Body of pancreas (tissue), 4 donors: ENCODE results near the gene REG4. TPM values are rescaled to one million over a fixed set of nuclear protein-coding genes. Genes with fewer than 3 reads are reported as not detected.

Experiments
- ATAC-seq: fragments of 150-250 bp; one replicate; pipeline ENCODE4 v1.9.1; 2016
- DNase-seq, 4 donors: peaks; one replicate each; pipeline ENCODE4 v3.0.0-alpha.2; 2019
- H3K27ac ChIP-seq, 4 donors: fragments of 200-600 bp; sonication (generic); 1 replicate in 3 of 4; 2 replicates in 1 of 4; pipeline versions ENCODE4 v1.5.1 to v1.6.1; 2016 to 2019; ENCODE audit warnings: mild to moderate bottlenecking in 1 of 4, mixed read lengths in 1 of 4, moderate library complexity in 1 of 4
- H3K27me3 ChIP-seq, 2 donors: fragments of 200-600 bp; sonication (generic); one replicate each; pipeline ENCODE4 v1.6.0; 2016; ENCODE audit warnings: mild to moderate bottlenecking in 1 of 2
- H3K36me3 ChIP-seq, 2 donors: fragments of 200-600 bp; sonication (generic); replicated peaks in 1 of 2; 2 replicates each; pipeline ENCODE4 v1.5.1; 2016; ENCODE audit warnings: low read depth in 2 of 2; ENCODE audit not compliant: insufficient read depth in 1 of 2
- H3K4me1 ChIP-seq: fragments of 200-600 bp; sonication (generic); one replicate; pipeline ENCODE4 v1.6.0; 2016
- H3K4me3 ChIP-seq, 2 donors: fragments of 200-600 bp; sonication (generic); 1 replicate in 1 of 2; 2 replicates in 1 of 2; pipeline ENCODE4 v1.5.1; 2016 to 2019
- H3K9me3 ChIP-seq, 3 donors: fragments of 200-600 bp; sonication (generic); 1 replicate in 2 of 3; 2 replicates in 1 of 3; pipeline ENCODE4 v1.5.1; 2016
- POLR2A ChIP-seq, 3 donors: fragments of 450-650 bp; IDR thresholded peaks; one replicate each; pipeline ENCODE4 v1.6.1; 2016; ENCODE audit warnings: antibody characterized with exemption in 3 of 3, mild to moderate bottlenecking in 2 of 3
- WGBS, 2 donors: methylation state at CpG; one replicate each; pipeline ENCODE4 v1.1.5; 2017; 5-methylcytosine and 5-hydroxymethylcytosine counted together
- intact Hi-C: fragments of 100-400 bp; cut with DNase I; formaldehyde crosslinking; loops from one replicate; pipeline ENCODE4 v1.15.1; 2023
- total RNA-seq, 2 donors: library from RNA; depleted of rRNA; stranded (reverse); fragments of >200 nt; gene quantifications; one replicate each; pipeline ENCODE4 v1.1.0, GENCODE V29; 2016
- TF ChIP-seq, protein P1 (sequence below), 7 experiments: fragments of 450-650 bp in 4 of 7; fragments of 200-600 bp in 3 of 7; sonication (generic) in 3 of 7; IDR thresholded peaks; one replicate each; pipeline ENCODE4 v1.5.1; 2016 to 2019; ENCODE audit warnings: antibody characterized with exemption in 7 of 7

Gene REG4
- total RNA-seq, 2 donors from 2014 or later: 9.2 to 30.9 TPM

DNA sequence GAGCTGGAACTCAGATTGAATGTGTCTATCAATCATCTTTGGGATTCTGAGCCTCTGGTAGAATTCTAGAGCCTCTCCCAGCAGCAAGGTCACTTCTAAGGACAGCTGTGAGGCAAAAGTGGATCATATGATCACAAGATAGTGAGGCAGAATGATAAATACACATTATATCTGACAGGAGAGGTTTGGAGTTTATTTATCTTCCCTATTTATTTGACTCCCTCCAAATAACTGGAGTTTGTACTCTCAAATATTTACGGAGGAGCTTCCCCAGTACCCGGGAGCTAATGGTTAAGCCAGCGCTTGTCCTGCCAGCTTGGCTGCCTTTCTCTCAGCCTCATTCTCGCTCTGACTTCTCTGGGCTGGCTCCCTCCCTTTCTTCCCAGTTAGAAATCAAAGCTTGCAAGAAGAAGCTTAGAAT lies 44.9 kb downstream of the REG4 start:
- DNase-seq: peak in 3 of 4 donors; percentile 41 to 58 (median 44)
- TF ChIP-seq, protein P1, sequence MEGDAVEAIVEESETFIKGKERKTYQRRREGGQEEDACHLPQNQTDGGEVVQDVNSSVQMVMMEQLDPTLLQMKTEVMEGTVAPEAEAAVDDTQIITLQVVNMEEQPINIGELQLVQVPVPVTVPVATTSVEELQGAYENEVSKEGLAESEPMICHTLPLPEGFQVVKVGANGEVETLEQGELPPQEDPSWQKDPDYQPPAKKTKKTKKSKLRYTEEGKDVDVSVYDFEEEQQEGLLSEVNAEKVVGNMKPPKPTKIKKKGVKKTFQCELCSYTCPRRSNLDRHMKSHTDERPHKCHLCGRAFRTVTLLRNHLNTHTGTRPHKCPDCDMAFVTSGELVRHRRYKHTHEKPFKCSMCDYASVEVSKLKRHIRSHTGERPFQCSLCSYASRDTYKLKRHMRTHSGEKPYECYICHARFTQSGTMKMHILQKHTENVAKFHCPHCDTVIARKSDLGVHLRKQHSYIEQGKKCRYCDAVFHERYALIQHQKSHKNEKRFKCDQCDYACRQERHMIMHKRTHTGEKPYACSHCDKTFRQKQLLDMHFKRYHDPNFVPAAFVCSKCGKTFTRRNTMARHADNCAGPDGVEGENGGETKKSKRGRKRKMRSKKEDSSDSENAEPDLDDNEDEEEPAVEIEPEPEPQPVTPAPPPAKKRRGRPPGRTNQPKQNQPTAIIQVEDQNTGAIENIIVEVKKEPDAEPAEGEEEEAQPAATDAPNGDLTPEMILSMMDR (IDR thresholded peaks at IDR 0.05): no peak
- no peak for TF ChIP-seq POLR2A (IDR thresholded peaks at IDR 0.05)
- WGBS, 2 donors: 9 to 14% methylated on average over 4 of the region's 4 CpGs
- Histone ChIP-seq H3K4me1 (peaks cover 29% of the 10 kb centered on the region), H3K36me3 (no peaks in the 10 kb centered on the region), H3K4me3 (no peak overlapping the region), H3K27me3 (no peaks in the 10 kb centered on the region), H3K9me3 (no peaks in the 10 kb centered on the region), H3K27ac (peak overlapping the region in 2 of 4 donors; percentile 4 to 24)
- intact Hi-C loops: no loop called here
- ATAC-seq: peak; percentile 68

DNA sequence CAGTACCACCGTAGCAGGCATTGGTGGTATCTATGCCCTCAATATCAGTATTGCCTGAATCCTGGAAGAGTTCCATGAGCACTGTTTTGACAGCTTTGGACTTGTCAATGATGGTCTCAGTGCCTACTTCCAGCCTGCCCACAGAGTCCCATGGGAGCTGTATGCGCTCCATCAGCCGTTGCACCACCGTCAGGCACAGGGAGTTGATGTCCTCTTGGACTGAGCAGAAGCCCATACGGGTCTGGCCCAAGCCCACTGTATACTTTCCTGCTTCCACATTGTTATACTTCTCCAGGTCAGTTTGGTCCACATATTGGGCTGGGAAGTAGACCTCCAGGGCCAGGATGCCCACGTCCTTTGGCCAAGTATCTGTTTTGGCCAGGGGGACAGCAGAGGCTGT lies 47.0 kb downstream of the REG4 start:
- Histone ChIP-seq H3K4me3 (no peak overlapping the region), H3K27me3 (no peaks in the 10 kb centered on the region), H3K36me3 (no peaks in the 10 kb centered on the region), H3K4me1 (peaks cover 26% of the 10 kb centered on the region), H3K9me3 (no peaks in the 10 kb centered on the region), H3K27ac (no peak overlapping the region)
- ATAC-seq: no peak
- 82 to 91% methylated on average over 6 of the region's 6 CpGs for WGBS, 2 donors
- intact Hi-C loops: no loop called here
- TF ChIP-seq, protein P1 (IDR thresholded peaks at IDR 0.05): no peak
- TF ChIP-seq POLR2A (IDR thresholded peaks at IDR 0.05): no peak
- DNase-seq: no peak

DNA sequence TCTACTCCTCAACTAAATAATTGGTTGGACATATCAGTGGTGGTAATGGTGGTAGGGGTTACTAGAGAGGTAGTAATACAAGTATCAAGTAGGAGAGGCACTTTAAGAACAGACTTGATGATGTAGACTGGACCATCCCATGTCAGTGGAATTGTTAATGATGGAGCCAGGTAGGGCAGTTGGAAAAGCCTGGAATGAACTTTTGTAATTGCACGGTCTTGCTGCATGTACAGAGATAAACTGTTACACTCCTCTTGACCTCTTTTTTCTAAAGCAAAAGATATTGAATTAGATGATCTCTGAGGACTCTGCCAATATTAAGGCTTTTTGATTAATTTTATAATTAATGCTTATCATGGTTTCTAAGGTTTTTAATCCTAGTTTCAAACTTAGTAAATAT lies 48.3 kb downstream of the REG4 start:
- DNase-seq (no peak), ATAC-seq (no peak)
- H3K36me3 ChIP-seq: no peaks in the 10 kb centered on the region
- no peaks in the 10 kb centered on the region for H3K27me3 ChIP-seq
- H3K9me3 ChIP-seq: no peaks in the 10 kb centered on the region
- peaks cover 14% of the 10 kb centered on the region for H3K4me1 ChIP-seq
- intact Hi-C loops: no loop called here
- TF ChIP-seq POLR2A (IDR thresholded peaks at IDR 0.05): no peak
- no peak overlapping the region for H3K4me3 ChIP-seq
- H3K27ac ChIP-seq: no peak overlapping the region
- WGBS, 2 donors: 85 to 93% methylated on average over 1 of the region's 1 CpG

DNA sequence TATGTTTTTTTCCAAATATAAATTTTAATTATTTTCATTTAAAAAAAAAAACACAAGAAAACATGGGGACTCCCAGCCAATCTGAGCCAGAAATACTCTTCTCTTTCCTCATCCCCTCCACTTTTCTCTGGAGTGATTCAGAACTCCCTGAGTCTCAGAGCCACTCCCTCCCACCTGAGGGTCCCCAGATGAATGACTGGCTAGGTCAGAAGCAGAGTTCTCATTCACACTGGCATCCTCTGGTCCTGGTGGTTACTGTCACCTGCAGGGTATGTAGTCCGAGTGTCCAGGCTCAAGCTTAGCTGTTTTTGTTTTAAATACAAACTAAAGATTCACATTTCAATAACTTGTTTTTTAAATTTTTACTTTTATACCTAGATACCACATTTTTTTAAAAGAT lies 48.9 kb downstream of the REG4 start:
- DNase-seq (no peak), ATAC-seq (no peak)
- Histone ChIP-seq H3K27me3 (no peaks in the 10 kb centered on the region), H3K4me1 (peaks cover 14% of the 10 kb centered on the region), H3K9me3 (no peaks in the 10 kb centered on the region), H3K27ac (no peak overlapping the region), H3K36me3 (no peaks in the 10 kb centered on the region), H3K4me3 (no peak overlapping the region)
- WGBS, 2 donors: 89 to 100% methylated on average over 1 of the region's 1 CpG
- no peak for TF ChIP-seq POLR2A (IDR thresholded peaks at IDR 0.05)
- TF ChIP-seq, protein P1 (IDR thresholded peaks at IDR 0.05): no peak
- intact Hi-C loops: no loop called here

DNA sequence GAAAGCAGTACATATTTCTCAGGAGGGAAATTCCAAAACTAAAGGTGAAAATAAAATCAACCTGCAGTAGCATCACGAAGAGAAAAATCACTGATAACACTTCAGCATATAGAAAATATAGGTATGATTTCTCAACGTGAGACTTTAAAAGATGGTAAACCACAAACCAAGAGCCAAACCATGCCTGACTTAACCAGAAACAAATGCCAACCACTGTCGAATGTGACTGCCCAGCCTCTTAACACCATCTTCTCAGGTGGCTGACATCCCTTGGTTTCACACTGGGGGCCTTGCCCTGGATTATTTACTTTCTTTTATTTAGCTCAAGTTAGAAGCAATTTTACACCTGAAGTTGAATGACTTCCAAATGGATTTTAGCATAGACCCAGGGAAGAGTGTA lies 52.7 kb downstream of the REG4 start:
- WGBS, 2 donors: 69 to 76% methylated on average over 3 of the region's 3 CpGs
- ATAC-seq: no peak
- no peaks in the 10 kb centered on the region for H3K36me3 ChIP-seq
- H3K4me3 ChIP-seq: no peak overlapping the region
- H3K27ac ChIP-seq: no peak overlapping the region
- no peaks in the 10 kb centered on the region for H3K9me3 ChIP-seq
- no peak for DNase-seq
- no peaks in the 10 kb centered on the region for H3K27me3 ChIP-seq
- intact Hi-C loops: no loop called here
- H3K4me1 ChIP-seq: no peaks in the 10 kb centered on the region
- TF ChIP-seq, protein P1 (IDR thresholded peaks at IDR 0.05): no peak
- TF ChIP-seq POLR2A (IDR thresholded peaks at IDR 0.05): no peak
